Measurements from ENCODE around the gene FKBP7.
"Not testable (repeated sequence)": the region's sequence is repeated elsewhere in the genome, so short reads cannot be mapped to it uniquely, and the experiment has no call there.

FKBP7 gene

DNA sequence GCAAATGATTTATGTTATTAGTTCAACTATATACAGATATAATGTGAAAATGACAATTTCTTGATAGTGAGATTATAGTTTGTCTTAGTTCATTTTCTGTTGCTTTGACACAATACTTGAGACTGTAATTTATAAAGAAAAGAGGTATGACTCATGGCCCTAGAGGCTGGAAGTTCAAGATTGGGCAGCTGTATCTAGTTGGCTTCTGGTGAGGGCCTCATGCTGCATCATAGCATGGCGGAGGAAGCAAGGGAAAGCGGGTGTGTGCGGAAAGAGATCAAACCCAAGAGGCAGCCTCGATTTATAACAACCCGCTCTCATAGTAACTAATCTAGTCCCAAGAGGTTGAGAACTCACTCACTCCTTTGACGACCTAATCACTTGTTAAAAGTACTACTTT, 13.2 kb upstream of the FKBP7 start:
- no peak for DNase-seq
- intact Hi-C loops (cut with DNase I): no loop called here

DNA sequence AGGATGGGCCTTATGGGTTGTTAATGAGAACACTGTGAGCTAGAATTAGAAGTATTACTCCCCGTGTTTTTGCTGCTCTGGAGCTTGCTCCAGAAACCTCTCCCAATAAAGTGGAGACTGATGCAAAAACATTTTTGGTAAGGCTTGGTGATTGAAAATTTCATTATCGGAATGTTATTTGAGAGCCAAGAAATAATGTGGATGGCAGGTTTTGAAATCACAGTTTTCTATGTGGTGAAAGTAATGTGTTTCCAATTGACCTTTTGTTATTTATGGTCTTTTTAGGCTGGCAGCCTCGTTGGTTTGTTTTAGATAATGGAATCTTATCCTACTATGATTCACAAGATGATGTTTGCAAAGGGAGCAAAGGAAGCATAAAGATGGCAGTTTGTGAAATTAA, 7.0 kb upstream of the FKBP7 start:
- intact Hi-C loops (cut with DNase I): no loop called here
- DNase-seq: no peak

DNA sequence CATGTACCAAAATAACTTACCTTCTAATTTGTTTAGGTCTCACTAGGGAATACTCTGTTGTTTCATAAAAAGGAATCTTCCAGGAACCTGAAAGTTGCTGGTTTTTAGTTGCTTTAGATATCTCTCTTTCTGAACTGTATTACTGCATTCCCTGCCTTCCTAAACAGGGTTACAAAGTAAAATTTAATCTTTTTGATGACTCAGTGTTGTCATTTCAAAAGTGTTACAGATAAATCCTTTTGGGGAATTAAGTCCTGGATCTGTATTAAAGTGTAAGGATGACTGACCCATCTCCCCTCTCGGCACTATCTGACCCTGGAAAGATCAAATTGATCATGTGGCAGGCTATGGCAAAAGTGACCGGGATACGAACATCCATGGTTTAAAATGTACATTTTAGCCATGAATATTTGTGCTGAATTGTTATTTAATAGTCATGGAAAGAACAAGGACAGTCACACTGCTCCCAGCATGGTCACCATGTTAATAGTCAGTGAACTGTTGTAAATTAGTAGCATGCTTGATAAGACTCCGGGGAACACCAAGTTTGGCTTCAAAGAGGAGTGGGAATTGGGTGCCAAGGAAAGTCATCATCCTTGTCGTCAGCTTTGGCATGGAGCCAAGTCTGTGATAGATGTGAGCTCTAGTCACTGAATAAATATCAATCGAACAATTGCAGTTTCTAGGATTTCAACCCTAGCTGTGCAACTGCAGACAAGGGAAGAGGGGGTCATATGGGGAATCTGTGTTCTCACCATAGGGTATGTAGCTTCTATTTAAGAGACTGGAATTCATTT, 6.0 kb upstream of the FKBP7 start:
- intact Hi-C loops (cut with DNase I): no loop called here
- DNase-seq: peak in 2 of 10 donors; percentile 35 to 39

GRCh38 chr2:178482437-178482836, 4.0 kb upstream of the FKBP7 start:
- intact Hi-C loops (cut with DNase I): no loop called here
- DNase-seq: no peak

- intact Hi-C loops (cut with DNase I): no loop called here
- peak; percentile 83 to 99 (median 90) for DNase-seq
Observed at GRCh38 chr2:178480227-178481181, 2.1 kb upstream of the FKBP7 start, which contains the start of gene PLEKHA3. Gene PLEKHA3, plus strand, starts transcription at chr2:178480457. Its CDS starts 413 bp downstream, at chr2:178480870.

- intact Hi-C loops (cut with DNase I): no loop called here
- DNase-seq: no peak
Observed at GRCh38 chr2:178479758-178480226, 1.4 kb upstream of the FKBP7 start.

- intact Hi-C loops (cut with DNase I): no loop called here
- no peak for DNase-seq
Observed at GRCh38 chr2:178479275-178479616, 846 bp upstream of the FKBP7 start.

DNA sequence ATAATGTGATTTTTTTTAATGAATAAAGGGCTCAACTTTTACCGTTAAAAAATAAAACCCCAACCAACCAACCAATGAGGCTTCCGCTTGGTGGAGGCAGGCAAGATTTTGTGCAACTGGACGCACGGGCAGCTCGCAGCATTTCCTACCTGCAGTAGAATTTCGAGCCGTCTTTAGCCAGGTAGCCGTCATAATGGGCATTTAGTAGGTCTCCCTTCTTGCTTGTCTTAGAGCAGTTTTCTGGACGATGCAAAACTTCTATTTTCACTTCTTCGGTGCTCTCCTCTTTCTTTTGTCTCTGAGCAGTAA, 316 bp downstream of the FKBP7 start:
- intact Hi-C loops (cut with DNase I): loop anchor here (1.0 kb wide), 1 partner anchor 27 kb away; the partner anchor contains the start of genes PJVK and PRKRA
- DNase-seq: no peak

- intact Hi-C loops (cut with DNase I): loop anchor here (1.0 kb wide), 1 partner anchor 26 kb away; the partner anchor contains the start of genes PJVK and PRKRA
- no peak for DNase-seq
Observed at GRCh38 chr2:178477443-178478129, 814 bp downstream of the FKBP7 start.

- DNase-seq: no peak
- intact Hi-C loops (cut with DNase I): no loop called here
Observed at GRCh38 chr2:178476477-178476876, 1.9 kb downstream of the FKBP7 start.

GRCh38 chr2:178474560-178474959, 3.8 kb downstream of the FKBP7 start:
- intact Hi-C loops (cut with DNase I): no loop called here
- DNase-seq: no peak

DNA sequence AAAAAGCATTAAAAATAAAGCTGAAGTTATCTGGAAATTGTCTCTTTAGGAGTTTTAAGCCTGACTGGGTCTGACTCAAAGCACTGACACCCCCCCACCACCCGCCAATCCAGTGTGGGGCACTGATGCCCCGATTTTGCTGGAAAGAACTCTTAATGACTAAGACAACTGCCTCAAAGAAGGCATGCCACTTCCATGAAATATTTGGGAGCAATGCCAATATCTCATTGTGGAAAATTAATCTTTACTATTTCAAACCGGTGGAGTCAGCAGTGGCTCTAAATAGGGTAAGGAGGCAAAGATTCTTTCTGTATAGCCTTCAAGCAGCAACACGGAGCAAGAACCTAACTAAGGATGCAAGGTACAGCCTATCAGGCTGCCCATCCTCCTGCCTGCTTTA, 4.5 kb downstream of the FKBP7 start:
- intact Hi-C loops (cut with DNase I): no loop called here
- no peak for DNase-seq

GRCh38 chr2:178473373-178473772, 5.0 kb downstream of the FKBP7 start:
- DNase-seq: no peak
- intact Hi-C loops (cut with DNase I): no loop called here

DNA sequence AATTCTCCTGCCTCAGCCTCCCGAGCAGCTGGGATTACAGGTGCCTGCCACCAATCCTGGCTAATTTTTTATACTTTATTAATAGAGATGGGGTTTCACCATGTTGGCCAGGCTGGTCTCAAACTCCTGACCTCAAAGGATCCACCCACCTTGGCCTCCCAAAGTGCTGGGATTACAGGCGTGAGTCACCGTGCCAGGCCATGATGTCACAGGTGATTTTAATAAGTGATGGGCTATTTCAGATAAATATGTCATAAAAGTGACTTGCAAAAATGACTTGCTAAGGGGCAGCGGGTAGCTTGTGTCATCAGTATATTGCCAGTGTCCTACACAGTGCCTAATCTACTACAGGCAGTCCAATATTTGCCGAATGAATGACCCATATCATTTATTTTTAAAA, 7.1 kb downstream of the FKBP7 start:
- intact Hi-C loops (cut with DNase I); DNase-seq: not testable (repeated sequence)

- DNase-seq: no peak
- intact Hi-C loops (cut with DNase I): no loop called here
Observed at GRCh38 chr2:178469219-178469849, 9.1 kb downstream of the FKBP7 start.

DNA sequence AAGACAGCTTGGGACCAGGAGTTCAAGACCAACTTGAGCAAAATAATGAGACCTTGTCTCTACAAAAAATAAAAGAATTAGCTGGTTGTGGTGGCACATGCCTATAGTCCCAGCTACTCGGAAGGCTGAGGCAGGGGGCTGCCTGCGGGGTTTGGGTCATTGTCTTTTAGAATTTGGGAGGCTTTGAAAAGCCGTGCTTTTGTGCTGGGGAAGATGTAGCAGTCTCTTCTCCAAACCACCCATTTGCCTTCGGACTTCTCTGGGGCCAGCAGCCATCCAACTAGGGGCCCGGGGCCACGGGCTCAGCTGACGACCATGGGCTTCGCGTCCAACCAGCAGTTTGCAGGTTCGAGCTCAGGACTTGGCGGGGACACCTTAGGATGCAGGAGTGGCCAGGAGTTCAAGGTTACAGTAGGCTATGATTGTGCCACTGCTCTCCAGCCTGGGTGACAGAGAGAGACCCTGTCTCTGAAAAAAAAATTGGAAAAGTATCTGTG, 21.0 kb downstream of the FKBP7 start:
- DNase-seq: peak in 1 of 10 donors; percentile 56
- intact Hi-C loops (cut with DNase I): no loop called here

DNA sequence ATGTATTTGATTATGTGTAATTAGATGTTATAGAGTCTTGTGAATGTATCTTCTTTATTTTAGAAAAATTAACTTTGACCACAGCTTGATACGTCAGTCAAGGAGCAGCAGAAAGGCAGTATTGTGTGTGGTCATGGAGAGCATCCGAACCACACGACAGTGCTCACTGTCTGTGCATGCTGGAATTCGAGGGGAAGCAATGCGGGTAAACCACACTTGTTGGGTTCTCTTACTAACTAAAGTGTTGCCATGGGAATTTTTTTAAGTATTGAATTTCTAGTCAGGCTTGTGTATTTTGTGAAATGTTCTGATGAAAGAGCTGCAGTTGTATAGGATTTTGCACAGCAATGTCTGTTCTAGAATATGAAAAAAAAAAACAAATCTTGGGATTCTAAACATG, 22.5 kb downstream of the FKBP7 start:
- intact Hi-C loops (cut with DNase I): no loop called here
- DNase-seq: no peak

DNA sequence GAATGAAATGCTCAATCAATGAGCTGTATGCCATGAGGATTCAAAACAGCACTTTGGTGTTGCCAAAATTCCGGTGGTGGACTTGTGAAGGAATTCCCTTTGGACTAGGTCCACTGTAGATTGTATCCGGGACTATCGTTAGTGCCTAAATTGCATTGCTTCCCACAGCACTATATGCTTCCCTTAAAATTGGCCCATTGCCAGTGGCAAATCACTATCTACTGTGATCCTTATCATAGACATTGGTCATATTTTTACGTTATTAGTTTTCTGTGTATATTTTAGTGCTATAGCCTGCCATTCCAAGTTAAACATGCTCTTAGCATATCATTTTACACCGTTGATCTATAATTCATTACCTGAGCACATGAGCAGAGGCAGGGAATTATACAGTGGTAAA, 25.5 kb downstream of the FKBP7 start:
- DNase-seq: no peak
- intact Hi-C loops (cut with DNase I): no loop called here

DNA sequence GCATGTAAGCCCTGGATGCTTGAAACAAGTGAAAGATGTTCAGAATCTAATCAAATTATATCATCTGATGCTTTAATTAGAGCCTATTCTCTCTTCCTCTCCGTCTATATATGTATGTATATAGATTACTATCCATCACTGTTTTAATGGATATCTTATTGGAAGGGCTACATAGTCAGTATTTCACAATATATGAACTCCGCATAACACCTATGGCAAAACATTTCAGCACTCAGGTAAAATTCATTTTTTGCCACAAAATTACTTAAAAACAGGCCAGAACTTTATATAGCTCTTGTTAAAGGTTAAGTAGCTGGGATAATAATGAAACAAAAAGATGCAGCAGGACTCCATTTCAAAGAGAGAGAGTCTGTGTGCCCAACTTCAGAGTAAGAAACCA, 26.1 kb downstream of the FKBP7 start:
- no peak for DNase-seq
- intact Hi-C loops (cut with DNase I): no loop called here

All from posterior cingulate gyrus (tissue), 11 donors.